ENCODE data around the gene GRHL3. TPM values are rescaled to one million over a fixed set of nuclear protein-coding genes. Genes with fewer than 3 reads are reported as not detected.
A peak's percentile ranks its signal among the peaks of the same experiment; 100 is the strongest.

Gene GRHL3
- total RNA-seq, 1 donor from 2014 or later = 0.78 TPM

DNA sequence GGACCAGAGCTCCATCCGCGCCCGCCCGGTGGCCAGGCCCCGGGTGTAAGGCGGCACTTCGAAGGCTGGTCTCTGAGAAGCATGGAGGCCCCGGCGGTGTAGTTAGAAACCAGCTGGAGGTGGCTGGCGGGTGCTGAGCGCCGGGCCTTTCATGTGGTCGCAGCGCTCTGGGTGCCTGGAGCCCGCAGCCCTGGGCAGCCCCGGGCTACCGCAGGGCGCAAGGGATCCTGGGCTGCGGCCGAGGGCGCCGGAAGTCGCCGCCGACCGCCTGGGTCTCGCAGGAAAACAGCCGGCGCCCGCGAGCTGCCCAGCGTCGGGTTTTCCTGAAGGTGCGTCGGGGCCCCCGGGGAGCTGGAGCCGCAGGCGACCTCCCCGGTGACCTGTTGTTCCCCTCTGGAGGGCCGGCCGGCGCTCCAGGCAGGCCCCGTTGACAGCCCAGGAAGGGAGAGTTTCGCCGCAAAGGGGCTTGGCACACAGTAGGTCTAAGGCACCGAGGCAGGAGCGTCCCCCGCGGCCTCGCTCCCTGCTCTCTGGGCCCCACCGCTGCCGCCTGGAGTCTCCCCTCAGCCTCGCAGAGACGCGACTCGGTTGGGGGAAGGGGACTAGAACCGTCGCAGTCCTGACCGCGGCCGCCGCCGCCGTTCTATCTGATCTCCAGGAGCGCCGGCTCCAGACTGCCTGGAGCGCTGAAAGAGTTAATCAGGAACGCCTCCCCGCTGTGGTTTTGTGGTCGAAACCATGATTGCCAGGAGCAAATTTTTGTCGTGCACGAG, 2.7 kb downstream of the GRHL3 start:
- DNase-seq (peak; percentile 59), ATAC-seq (ENCODE audit: low read depth) (peak; percentile 77)
- H3K27me3 Mint-ChIP-seq = peaks cover 34% of the 10 kb centered on the region
- intact Hi-C loops (cut with micrococcal nuclease) = loop anchor here (2.0 to 5.0 kb wide), 4 partner anchors 51 to 135 kb away; partner anchors contain the start of gene IFNLR1
- peak overlapping the region; percentile 83 for H3K4me3 Mint-ChIP-seq
- no peaks in the 10 kb centered on the region for H3K36me3 Mint-ChIP-seq (ENCODE audit: low read depth)
- TF ChIP-seq, protein P1, sequence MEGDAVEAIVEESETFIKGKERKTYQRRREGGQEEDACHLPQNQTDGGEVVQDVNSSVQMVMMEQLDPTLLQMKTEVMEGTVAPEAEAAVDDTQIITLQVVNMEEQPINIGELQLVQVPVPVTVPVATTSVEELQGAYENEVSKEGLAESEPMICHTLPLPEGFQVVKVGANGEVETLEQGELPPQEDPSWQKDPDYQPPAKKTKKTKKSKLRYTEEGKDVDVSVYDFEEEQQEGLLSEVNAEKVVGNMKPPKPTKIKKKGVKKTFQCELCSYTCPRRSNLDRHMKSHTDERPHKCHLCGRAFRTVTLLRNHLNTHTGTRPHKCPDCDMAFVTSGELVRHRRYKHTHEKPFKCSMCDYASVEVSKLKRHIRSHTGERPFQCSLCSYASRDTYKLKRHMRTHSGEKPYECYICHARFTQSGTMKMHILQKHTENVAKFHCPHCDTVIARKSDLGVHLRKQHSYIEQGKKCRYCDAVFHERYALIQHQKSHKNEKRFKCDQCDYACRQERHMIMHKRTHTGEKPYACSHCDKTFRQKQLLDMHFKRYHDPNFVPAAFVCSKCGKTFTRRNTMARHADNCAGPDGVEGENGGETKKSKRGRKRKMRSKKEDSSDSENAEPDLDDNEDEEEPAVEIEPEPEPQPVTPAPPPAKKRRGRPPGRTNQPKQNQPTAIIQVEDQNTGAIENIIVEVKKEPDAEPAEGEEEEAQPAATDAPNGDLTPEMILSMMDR (IDR thresholded peaks at IDR 0.05) = no peak
- POLR2A ChIA-PET = interaction anchor here (0.5 to 3.0 kb wide), 19 partner anchors 9 to 363 kb away, joined by 3 to 20 read pairs (median 3); partner anchors contain the start of genes IFNLR1 and NIPAL3
- CTCF ChIA-PET = interaction anchor here (0.7 to 3.3 kb wide), 8 partner anchors 10 to 171 kb away, joined by 3 to 20 read pairs (median 3); partner anchors contain the start of gene NIPAL3
- peaks cover 49% of the 10 kb centered on the region for H3K4me1 Mint-ChIP-seq
- H3K27ac Mint-ChIP-seq = peak overlapping the region; percentile 72
- no peaks in the 10 kb centered on the region for H3K9me3 Mint-ChIP-seq

DNA sequence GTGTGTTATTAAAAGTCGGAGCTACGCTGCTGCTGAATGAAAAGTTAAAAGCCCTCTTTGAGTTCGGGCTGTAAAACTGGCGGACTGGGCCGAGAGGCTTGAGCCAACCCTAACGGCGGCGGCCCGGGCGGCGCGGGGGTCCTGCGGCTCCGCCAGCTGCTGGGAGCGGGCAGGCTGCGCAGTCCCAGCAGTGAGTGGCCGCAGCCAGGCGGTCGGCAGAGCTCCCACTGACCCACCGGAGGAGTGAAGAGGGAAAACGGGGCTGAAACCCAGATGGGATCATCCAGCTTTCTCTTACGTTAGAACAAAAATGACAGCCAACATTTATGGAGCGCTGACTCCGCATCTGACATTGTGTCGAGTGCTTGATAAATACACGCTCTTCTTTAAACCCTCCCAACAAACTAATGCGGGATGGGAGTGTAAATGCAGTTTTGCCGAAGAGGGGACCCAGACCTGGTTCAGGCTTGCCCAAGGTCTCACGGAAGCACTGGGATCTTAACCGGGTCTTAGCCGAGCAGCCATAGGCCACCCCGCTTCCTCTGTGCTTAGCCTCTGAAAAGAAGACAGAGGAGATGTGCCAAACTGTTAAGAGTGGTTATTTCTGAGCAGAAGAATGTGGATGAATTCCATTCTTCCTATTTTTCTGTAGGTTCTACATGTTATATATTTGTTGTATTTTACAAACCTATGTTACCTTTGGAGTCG, 3.5 kb downstream of the GRHL3 start:
- ATAC-seq (ENCODE audit: low read depth) = no peak
- ChIA-PET POLR2A (interaction anchor here (0.5 to 3.0 kb wide), 14 partner anchors 10 to 182 kb away, joined by 3 to 20 read pairs (median 4); no protein-coding TSS in a partner anchor), CTCF (interaction anchor here (0.7 to 3.3 kb wide), 6 partner anchors 47 to 172 kb away, joined by 3 to 20 read pairs (median 3); partner anchors contain the start of gene NIPAL3)
- intact Hi-C loops (cut with micrococcal nuclease) = loop anchor here (2.0 to 5.0 kb wide), 4 partner anchors 50 to 135 kb away; partner anchors contain the start of gene IFNLR1
- Mint-ChIP-seq H3K27ac (peak overlapping the region; percentile 72), H3K27me3 (peaks cover 34% of the 10 kb centered on the region), H3K9me3 (no peaks in the 10 kb centered on the region), H3K4me3 (peak overlapping the region; percentile 83), H3K36me3 (ENCODE audit: low read depth) (no peaks in the 10 kb centered on the region), H3K4me1 (peaks cover 47% of the 10 kb centered on the region)
- DNase-seq = no peak
- TF ChIP-seq, protein P1 (IDR thresholded peaks at IDR 0.05) = no peak

DNA sequence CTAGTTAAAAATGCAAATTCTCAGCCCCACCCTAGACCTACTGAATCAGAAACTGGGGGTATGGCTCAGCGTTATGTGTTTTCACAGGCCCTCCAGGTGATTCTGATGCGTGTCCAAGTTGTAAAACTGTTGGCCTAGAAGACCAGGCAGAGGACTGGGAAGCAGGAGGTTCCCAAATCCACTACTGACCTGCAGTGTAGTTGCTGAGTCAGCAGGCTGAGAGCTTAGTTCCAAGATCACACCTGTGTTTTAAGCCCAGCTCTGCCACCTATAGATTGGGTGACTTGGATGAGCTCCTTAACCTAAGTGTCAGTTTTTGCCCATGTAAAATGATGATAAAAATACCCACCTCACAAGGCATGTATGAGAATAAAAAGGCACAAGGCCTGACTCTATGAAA, 4.1 kb downstream of the GRHL3 start:
- peaks cover 45% of the 10 kb centered on the region for H3K4me1 Mint-ChIP-seq
- H3K9me3 Mint-ChIP-seq = no peaks in the 10 kb centered on the region
- peaks cover 35% of the 10 kb centered on the region for H3K27me3 Mint-ChIP-seq
- TF ChIP-seq, protein P1 (IDR thresholded peaks at IDR 0.05) = no peak
- H3K27ac Mint-ChIP-seq = no peak overlapping the region
- no peak overlapping the region for H3K4me3 Mint-ChIP-seq
- ChIA-PET POLR2A (interaction anchor here (2.1 kb wide), 1 partner anchor 62 kb away, joined by 5 read pairs; no protein-coding TSS in a partner anchor), CTCF (interaction anchor here (0.7 to 3.3 kb wide), 2 partner anchors 69 to 122 kb away, joined by 4 to 20 read pairs; no protein-coding TSS in a partner anchor)
- no peaks in the 10 kb centered on the region for H3K36me3 Mint-ChIP-seq (ENCODE audit: low read depth)
- DNase-seq = no peak
- ATAC-seq (ENCODE audit: low read depth) = no peak
- intact Hi-C loops (cut with micrococcal nuclease) = loop anchor here (2.0 to 5.0 kb wide), 4 partner anchors 50 to 136 kb away; partner anchors contain the start of gene IFNLR1

DNA sequence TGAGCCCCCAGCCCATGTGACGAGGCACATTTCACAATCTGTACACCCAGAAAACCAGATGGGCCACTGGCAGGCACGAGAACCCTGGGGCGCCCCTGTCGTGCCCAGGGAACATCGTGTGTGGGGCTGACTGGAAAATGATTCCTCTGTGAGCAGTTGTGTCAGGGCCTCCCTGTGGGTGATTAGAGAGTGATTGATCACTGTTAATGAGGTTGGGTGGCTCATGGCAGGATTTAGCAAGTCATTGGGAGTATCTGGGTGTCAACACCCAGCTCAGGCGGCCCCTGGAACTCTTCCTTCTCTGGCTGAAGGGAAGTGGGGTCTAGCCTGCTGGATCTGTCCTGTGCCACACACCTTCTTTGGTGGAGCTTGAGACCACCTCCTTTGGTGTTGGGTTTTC, 5.7 kb downstream of the GRHL3 start:
- ChIA-PET POLR2A (no interaction called here), CTCF (interaction anchor here (0.9 kb wide), 1 partner anchor 66 kb away, joined by 3 read pairs; no protein-coding TSS in a partner anchor)
- Mint-ChIP-seq H3K27me3 (peaks cover 25% of the 10 kb centered on the region), H3K36me3 (ENCODE audit: low read depth) (no peaks in the 10 kb centered on the region), H3K4me3 (no peak overlapping the region), H3K27ac (peak overlapping the region; percentile 37), H3K4me1 (peaks cover 29% of the 10 kb centered on the region), H3K9me3 (no peaks in the 10 kb centered on the region)
- no peak for DNase-seq
- TF ChIP-seq, protein P1 (IDR thresholded peaks at IDR 0.05) = no peak
- intact Hi-C loops (cut with micrococcal nuclease) = loop anchor here (5.0 kb wide), 3 partner anchors 67 to 138 kb away; partner anchors contain the start of gene IFNLR1
- ATAC-seq (ENCODE audit: low read depth) = no peak

All from activated B cell treated with CpG ODN at 0.5 μM for 24 hours (primary cell).